Activated CD4-positive, alpha-beta T cell treated with anti-CD3 and anti-CD28 coated beads for 36 hours (primary cell): ENCODE measurements around the gene ARHGAP5. TPM values are rescaled to one million over a fixed set of nuclear protein-coding genes. Genes with fewer than 3 reads are reported as not detected.
"Not testable (repeated sequence)": the region's sequence is repeated elsewhere in the genome, so short reads cannot be mapped to it uniquely, and the experiment has no call there.

Source experiments
- ATAC-seq: fragments of 200-7000 bp; cut with Tn5 transposase; one replicate; pipeline ENCODE4 v1.10.0; 2021; ENCODE audit warnings: mild to moderate bottlenecking, moderate library complexity
- CTCF ChIA-PET: fragments of 350-600 bp; sonication (Branson Sonifier 250); formaldehyde crosslinking; loops from one replicate; lab custom pipeline; 2021; ENCODE audit warnings: antibody characterized with exemption; lab: Charles Lee
- POLR2A ChIA-PET: fragments of 350-600 bp; sonication (Branson Sonifier 250); formaldehyde crosslinking; loops from one replicate; lab custom pipeline; 2021; ENCODE audit warnings: antibody characterized with exemption, inconsistent platforms; lab: Charles Lee
- DNase-seq: peaks from one replicate; pipeline ENCODE4 v3.0.0-alpha.2; 2020
- H3K27ac Mint-ChIP-seq: one replicate; pipeline ENCODE4 v1.8.0; 2021; ENCODE audit warnings: mixed read lengths
- H3K27me3 Mint-ChIP-seq: one replicate; pipeline ENCODE4 v1.8.0; 2021; ENCODE audit warnings: mixed read lengths
- H3K36me3 Mint-ChIP-seq: one replicate; pipeline ENCODE4 v1.8.0; 2021; ENCODE audit warnings: low read depth, mixed read lengths
- H3K4me1 Mint-ChIP-seq: one replicate; pipeline ENCODE4 v1.8.0; 2021; ENCODE audit warnings: mixed read lengths
- H3K4me3 Mint-ChIP-seq: one replicate; pipeline ENCODE4 v1.8.0; 2021; ENCODE audit warnings: mild to moderate bottlenecking, moderate library complexity, mixed read lengths
- H3K9me3 Mint-ChIP-seq: one replicate; pipeline ENCODE4 v1.8.0; 2021; ENCODE audit warnings: low read depth, mixed read lengths
- intact Hi-C, 2 experiments: fragments of 100-400 bp; cut with DNase I in 1 of 2; cut with micrococcal nuclease in 1 of 2; formaldehyde crosslinking; loops; one replicate each; pipeline versions ENCODE4 v1.14.2 to v1.15.1; 2022 to 2024; cut with DNase I, micrococcal nuclease
- total RNA-seq, 2 experiments: library from RNA; stranded (reverse); gene quantifications; one replicate each; pipeline ENCODE4 v1.2.3, GENCODE V29; 2021

ARHGAP5 gene
- total RNA-seq, 2 experiments from 2014 or later: 40.1 to 45.6 TPM

DNA sequence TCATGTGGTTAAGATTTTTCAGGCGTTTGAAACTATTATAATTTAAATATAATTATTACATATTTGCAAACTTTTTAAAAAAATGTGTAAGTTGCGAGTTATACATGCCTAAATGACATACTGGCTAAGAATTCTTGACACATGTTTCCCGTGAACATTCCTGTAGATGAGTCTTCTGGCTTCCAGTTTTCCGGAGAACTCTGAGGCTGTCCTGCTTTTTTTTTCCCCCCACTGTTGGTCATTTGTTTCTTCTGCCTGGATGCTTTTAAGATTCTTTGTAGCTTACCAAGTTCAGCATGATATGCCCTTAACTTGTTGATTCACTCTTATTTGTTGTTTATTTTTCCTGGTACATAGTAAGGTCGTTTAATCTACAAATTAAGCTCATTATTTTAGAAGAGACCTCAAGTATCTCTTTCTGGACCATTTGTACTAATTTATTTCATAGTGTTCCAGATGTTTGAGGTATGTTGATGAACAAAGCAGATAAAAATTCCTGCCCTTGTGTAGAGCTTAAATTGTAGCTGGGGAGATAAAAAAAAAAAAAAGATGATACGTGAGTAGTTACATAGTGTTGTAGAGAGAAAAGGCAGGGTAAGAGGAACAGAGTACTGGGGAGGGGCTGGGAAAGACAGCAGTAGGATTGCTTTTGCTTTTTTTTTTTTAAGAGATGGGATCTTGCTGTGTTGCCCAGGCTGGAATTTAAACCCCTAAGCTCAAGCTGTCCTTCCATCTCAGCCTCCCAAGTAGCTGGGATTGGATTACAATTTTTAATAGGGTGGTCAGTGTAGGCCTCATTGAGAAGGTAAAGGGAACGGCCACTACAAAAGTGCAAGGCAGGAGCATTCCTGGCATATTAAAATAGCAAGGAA lies 32.8 kb downstream of the ARHGAP5 start:
- intact Hi-C loops: no loop called here
- ChIA-PET POLR2A (no interaction called here), CTCF (interaction anchor here (0.8 to 2.0 kb wide), 2 partner anchors 10 to 37 kb away, joined by 3 to 8 read pairs; no protein-coding TSS in a partner anchor)
- Mint-ChIP-seq H3K27ac (no peak overlapping the region), H3K27me3 (no peaks in the 10 kb centered on the region), H3K36me3 (peaks cover 4% of the 10 kb centered on the region), H3K4me1 (peaks cover 8% of the 10 kb centered on the region), H3K4me3 (no peak overlapping the region), H3K9me3 (no peaks in the 10 kb centered on the region)
- DNase-seq (no peak), ATAC-seq (no peak)

GRCh38 chr14:32110548-32110896 lies 33.4 kb downstream of the ARHGAP5 start:
- Mint-ChIP-seq H3K27me3 (no peaks in the 10 kb centered on the region), H3K9me3 (no peaks in the 10 kb centered on the region), H3K4me3 (no peak overlapping the region), H3K36me3 (peaks cover 6% of the 10 kb centered on the region), H3K27ac (no peak overlapping the region), H3K4me1 (peaks cover 6% of the 10 kb centered on the region)
- intact Hi-C loops: no loop called here
- ATAC-seq: no peak
- DNase-seq: no peak
- POLR2A ChIA-PET: no interaction called here
- CTCF ChIA-PET: interaction anchor here (0.6 to 2.0 kb wide), 3 partner anchors 11 to 869 kb away, joined by 3 to 8 read pairs (median 3); no protein-coding TSS in a partner anchor

GRCh38 chr14:32121536-32121935 lies 44.4 kb downstream of the ARHGAP5 start:
- ChIA-PET POLR2A (no interaction called here), CTCF (interaction anchor here (0.6 kb wide), 1 partner anchor 132 kb away, joined by 3 read pairs; no protein-coding TSS in a partner anchor)
- intact Hi-C loops: no loop called here
- Mint-ChIP-seq H3K4me3 (no peak overlapping the region), H3K27me3 (no peaks in the 10 kb centered on the region), H3K9me3 (peaks cover under 1% of the 10 kb centered on the region), H3K4me1 (peaks cover 8% of the 10 kb centered on the region), H3K36me3 (peaks cover 40% of the 10 kb centered on the region), H3K27ac (no peak overlapping the region)
- DNase-seq (no peak), ATAC-seq (no peak)

- no peak for DNase-seq
- H3K4me1 Mint-ChIP-seq: peaks cover 10% of the 10 kb centered on the region
- ATAC-seq: no peak
- POLR2A ChIA-PET: no interaction called here
- intact Hi-C loops: no loop called here
- H3K4me3 Mint-ChIP-seq: no peak overlapping the region
- peaks cover 42% of the 10 kb centered on the region for H3K36me3 Mint-ChIP-seq
- peaks cover 2% of the 10 kb centered on the region for H3K9me3 Mint-ChIP-seq
- H3K27ac Mint-ChIP-seq: no peak overlapping the region
- H3K27me3 Mint-ChIP-seq: no peaks in the 10 kb centered on the region
- CTCF ChIA-PET: no interaction called here
Observed at GRCh38 chr14:32121948-32122347, 44.8 kb downstream of the ARHGAP5 start.

GRCh38 chr14:32126899-32127730 lies 50.0 kb downstream of the ARHGAP5 start:
- H3K4me3 Mint-ChIP-seq, CTCF ChIA-PET, H3K4me1 Mint-ChIP-seq, DNase-seq, intact Hi-C loops, H3K27ac Mint-ChIP-seq, H3K9me3 Mint-ChIP-seq, POLR2A ChIA-PET, H3K27me3 Mint-ChIP-seq, ATAC-seq: not testable (repeated sequence)
- peaks cover 58% of the 10 kb centered on the region for H3K36me3 Mint-ChIP-seq

DNA sequence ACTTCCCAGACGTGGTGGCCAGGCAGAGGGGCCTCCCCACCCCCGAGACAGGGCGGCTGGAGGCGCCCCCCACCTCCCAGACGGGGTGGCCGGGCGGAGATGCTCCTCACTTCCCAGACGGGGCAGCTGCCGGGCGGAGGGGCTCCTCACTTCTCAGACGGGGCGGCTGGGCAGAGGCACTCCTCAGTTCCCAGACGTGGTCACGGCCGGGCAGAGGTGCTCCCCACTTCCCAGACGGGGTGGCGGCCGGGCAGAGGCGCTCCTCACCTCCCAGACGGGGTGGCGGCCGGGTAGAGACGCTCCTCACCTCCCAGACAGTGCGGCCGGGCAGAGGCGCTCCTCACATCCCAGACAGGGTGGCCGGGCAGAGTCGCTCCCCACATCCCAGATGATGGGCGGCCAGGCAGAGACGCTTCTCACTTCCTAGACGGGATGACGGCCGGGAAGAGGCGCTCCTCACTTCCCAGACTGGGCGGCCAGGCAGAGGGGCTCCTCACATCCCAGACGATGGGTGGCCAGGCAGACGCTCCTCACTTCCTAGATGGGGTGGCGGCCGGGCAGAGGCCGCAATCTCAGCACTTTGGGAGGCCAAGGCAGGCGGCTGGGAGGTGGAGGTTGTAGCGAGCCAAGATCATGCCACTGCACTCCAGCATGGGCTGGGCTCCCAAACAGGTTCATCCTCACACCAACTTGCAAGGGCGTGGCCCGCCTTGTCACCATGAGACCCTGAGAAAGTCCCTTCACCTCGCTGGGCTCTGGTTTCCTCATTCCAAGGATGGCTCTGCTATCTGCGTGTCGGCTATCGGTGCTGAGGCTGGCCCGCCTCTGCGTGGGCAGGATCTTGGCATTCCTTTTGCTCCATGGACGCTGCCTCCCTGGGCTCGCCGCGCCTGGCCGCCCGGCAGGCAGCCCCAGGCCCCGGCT lies 50.9 kb downstream of the ARHGAP5 start:
- H3K4me3 Mint-ChIP-seq, intact Hi-C loops: not testable (repeated sequence)

GRCh38 chr14:32128703-32129102 lies 51.6 kb downstream of the ARHGAP5 start:
- intact Hi-C loops: no loop called here
- Mint-ChIP-seq H3K4me1 (peaks cover 6% of the 10 kb centered on the region), H3K27me3 (no peaks in the 10 kb centered on the region), H3K4me3 (no peak overlapping the region), H3K36me3 (peaks cover 60% of the 10 kb centered on the region), H3K27ac (no peak overlapping the region), H3K9me3 (peaks cover 4% of the 10 kb centered on the region)
- no peak for DNase-seq
- ChIA-PET POLR2A (no interaction called here), CTCF (no interaction called here)
- ATAC-seq: no peak

More for the DNA sequence above, 50.9 kb downstream of the ARHGAP5 start:
- ATAC-seq, H3K27me3 Mint-ChIP-seq, H3K4me1 Mint-ChIP-seq, H3K27ac Mint-ChIP-seq, CTCF ChIA-PET, H3K9me3 Mint-ChIP-seq, DNase-seq, POLR2A ChIA-PET: not testable (repeated sequence)
- peaks cover 56% of the 10 kb centered on the region for H3K36me3 Mint-ChIP-seq

DNA sequence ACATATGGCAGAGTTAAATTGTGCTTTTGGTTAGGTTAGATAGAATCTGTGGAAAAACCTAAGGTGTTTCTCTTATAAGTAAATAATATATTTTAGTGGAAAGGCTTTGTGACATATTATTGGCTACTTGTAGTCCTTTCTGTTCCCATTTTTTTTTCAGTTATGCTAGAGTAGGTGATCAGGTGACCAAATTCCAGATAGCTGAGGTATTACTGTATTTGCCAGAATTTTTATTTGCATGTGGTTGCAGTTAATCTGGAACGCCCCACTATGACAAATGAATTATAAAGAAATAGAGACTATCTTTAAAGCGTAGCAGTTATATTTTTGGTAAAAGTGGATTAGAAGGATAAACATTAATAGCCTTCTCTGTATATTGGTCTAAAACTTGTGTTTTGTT lies 52.0 kb downstream of the ARHGAP5 start:
- intact Hi-C loops: no loop called here

GRCh38 chr14:32131689-32132088 lies 54.6 kb downstream of the ARHGAP5 start:
- ATAC-seq, H3K4me3 Mint-ChIP-seq, H3K27me3 Mint-ChIP-seq, H3K9me3 Mint-ChIP-seq, H3K27ac Mint-ChIP-seq, intact Hi-C loops, POLR2A ChIA-PET, H3K4me1 Mint-ChIP-seq, CTCF ChIA-PET, DNase-seq: not testable (repeated sequence)
- peaks cover 53% of the 10 kb centered on the region for H3K36me3 Mint-ChIP-seq

More for the DNA sequence above, 52.0 kb downstream of the ARHGAP5 start:
- no peak for ATAC-seq
- no peak overlapping the region for H3K27ac Mint-ChIP-seq
- H3K4me3 Mint-ChIP-seq: no peak overlapping the region
- POLR2A ChIA-PET: no interaction called here
- H3K27me3 Mint-ChIP-seq: no peaks in the 10 kb centered on the region
- CTCF ChIA-PET: interaction anchor here (0.6 kb wide), 1 partner anchor 307 kb away, joined by 3 read pairs; no protein-coding TSS in a partner anchor
- H3K4me1 Mint-ChIP-seq: peaks cover 6% of the 10 kb centered on the region
- H3K36me3 Mint-ChIP-seq: peaks cover 57% of the 10 kb centered on the region
- peaks cover 4% of the 10 kb centered on the region for H3K9me3 Mint-ChIP-seq
- no peak for DNase-seq

DNA sequence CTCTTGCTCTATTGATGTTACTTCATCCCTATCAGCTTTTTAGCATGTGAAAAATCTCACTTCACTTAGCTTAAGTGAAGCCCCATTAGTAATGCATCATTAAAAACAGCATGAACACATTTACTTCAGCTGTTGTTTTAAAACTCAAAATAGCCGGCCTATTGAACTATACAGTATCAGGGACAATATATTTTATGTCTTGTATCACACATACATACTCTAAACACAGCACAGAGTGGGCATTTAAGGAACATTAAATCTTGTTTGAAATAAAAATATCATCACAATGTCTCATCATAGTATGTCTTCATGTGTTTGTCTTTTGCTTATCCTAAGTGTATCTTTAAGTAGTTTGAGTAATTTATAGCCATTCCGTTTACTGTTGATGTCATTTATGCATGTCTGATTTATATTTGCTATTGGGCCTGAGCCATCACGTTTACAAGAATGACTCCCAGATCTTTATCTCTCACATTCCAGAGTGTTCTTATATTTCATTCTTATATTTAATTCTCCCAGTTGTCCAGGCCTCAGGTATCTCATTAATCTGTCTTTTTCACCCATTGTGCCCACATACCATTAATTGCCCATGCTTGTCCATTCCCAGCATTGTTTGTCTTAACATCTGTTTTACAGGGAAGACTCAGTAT lies 57.5 kb downstream of the ARHGAP5 start:
- no peaks in the 10 kb centered on the region for H3K27me3 Mint-ChIP-seq
- peaks cover 57% of the 10 kb centered on the region for H3K36me3 Mint-ChIP-seq
- H3K27ac Mint-ChIP-seq: no peak overlapping the region
- peaks cover 5% of the 10 kb centered on the region for H3K9me3 Mint-ChIP-seq
- no peak overlapping the region for H3K4me3 Mint-ChIP-seq
- intact Hi-C loops: no loop called here
- peaks cover 1% of the 10 kb centered on the region for H3K4me1 Mint-ChIP-seq
- POLR2A ChIA-PET: no interaction called here
- CTCF ChIA-PET: interaction anchor here (0.8 kb wide), 1 partner anchor 32 kb away, joined by 3 read pairs; no protein-coding TSS in a partner anchor
- no peak for ATAC-seq
- DNase-seq: no peak
